Breast epithelium (tissue), 3 donors: ENCODE results near the gene RPS8.

Experiments
- CTCF ChIP-seq, 3 donors: fragments of 450-650 bp; IDR thresholded peaks; one replicate each; pipeline ENCODE4 v1.5.1; 2016 to 2017; ENCODE audit warnings: antibody characterized with exemption in 3 of 3, mild to moderate bottlenecking in 3 of 3, moderate library complexity in 3 of 3
- POLR2A ChIP-seq: fragments of 450-650 bp; IDR thresholded peaks from one replicate; pipeline ENCODE4 v1.6.1; 2016; ENCODE audit warnings: antibody characterized with exemption, mild to moderate bottlenecking, moderate library complexity

- no peak for TF ChIP-seq POLR2A
- no peak for TF ChIP-seq CTCF (IDR thresholded peaks at IDR 0.05)
Measured at GRCh38 chr1:44817307-44817706, 42.0 kb downstream of the RPS8 start.
